ENCODE results near the gene BOC. TPM values are rescaled to one million over a fixed set of nuclear protein-coding genes. Genes with fewer than 3 reads are reported as not detected.

Gene BOC
- total and polyA plus RNA-seq, 2 of the 8 experiments (the other 6 are each of a cell fraction or from before 2014, with no cell fraction given) = 6.9 to 9.3 TPM

DNA sequence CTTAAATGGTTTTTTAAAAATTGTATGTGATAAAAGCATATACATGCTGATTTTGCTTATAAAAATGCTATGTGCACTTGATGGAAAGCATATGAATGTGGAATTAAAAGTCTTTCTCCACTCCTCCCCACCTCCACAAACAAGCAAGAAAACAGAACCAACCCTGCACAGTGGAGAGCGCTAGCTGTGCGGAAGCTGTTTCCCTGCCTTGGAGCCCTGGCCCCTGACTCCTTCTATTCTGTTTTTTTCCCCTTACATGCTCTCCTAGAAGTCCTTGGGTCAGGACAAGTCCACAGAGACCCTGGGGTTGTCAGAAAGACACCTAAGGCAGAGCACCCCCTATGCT lies 64.2 kb downstream of the BOC start (continued):
- TF ChIP-seq, protein P1, sequence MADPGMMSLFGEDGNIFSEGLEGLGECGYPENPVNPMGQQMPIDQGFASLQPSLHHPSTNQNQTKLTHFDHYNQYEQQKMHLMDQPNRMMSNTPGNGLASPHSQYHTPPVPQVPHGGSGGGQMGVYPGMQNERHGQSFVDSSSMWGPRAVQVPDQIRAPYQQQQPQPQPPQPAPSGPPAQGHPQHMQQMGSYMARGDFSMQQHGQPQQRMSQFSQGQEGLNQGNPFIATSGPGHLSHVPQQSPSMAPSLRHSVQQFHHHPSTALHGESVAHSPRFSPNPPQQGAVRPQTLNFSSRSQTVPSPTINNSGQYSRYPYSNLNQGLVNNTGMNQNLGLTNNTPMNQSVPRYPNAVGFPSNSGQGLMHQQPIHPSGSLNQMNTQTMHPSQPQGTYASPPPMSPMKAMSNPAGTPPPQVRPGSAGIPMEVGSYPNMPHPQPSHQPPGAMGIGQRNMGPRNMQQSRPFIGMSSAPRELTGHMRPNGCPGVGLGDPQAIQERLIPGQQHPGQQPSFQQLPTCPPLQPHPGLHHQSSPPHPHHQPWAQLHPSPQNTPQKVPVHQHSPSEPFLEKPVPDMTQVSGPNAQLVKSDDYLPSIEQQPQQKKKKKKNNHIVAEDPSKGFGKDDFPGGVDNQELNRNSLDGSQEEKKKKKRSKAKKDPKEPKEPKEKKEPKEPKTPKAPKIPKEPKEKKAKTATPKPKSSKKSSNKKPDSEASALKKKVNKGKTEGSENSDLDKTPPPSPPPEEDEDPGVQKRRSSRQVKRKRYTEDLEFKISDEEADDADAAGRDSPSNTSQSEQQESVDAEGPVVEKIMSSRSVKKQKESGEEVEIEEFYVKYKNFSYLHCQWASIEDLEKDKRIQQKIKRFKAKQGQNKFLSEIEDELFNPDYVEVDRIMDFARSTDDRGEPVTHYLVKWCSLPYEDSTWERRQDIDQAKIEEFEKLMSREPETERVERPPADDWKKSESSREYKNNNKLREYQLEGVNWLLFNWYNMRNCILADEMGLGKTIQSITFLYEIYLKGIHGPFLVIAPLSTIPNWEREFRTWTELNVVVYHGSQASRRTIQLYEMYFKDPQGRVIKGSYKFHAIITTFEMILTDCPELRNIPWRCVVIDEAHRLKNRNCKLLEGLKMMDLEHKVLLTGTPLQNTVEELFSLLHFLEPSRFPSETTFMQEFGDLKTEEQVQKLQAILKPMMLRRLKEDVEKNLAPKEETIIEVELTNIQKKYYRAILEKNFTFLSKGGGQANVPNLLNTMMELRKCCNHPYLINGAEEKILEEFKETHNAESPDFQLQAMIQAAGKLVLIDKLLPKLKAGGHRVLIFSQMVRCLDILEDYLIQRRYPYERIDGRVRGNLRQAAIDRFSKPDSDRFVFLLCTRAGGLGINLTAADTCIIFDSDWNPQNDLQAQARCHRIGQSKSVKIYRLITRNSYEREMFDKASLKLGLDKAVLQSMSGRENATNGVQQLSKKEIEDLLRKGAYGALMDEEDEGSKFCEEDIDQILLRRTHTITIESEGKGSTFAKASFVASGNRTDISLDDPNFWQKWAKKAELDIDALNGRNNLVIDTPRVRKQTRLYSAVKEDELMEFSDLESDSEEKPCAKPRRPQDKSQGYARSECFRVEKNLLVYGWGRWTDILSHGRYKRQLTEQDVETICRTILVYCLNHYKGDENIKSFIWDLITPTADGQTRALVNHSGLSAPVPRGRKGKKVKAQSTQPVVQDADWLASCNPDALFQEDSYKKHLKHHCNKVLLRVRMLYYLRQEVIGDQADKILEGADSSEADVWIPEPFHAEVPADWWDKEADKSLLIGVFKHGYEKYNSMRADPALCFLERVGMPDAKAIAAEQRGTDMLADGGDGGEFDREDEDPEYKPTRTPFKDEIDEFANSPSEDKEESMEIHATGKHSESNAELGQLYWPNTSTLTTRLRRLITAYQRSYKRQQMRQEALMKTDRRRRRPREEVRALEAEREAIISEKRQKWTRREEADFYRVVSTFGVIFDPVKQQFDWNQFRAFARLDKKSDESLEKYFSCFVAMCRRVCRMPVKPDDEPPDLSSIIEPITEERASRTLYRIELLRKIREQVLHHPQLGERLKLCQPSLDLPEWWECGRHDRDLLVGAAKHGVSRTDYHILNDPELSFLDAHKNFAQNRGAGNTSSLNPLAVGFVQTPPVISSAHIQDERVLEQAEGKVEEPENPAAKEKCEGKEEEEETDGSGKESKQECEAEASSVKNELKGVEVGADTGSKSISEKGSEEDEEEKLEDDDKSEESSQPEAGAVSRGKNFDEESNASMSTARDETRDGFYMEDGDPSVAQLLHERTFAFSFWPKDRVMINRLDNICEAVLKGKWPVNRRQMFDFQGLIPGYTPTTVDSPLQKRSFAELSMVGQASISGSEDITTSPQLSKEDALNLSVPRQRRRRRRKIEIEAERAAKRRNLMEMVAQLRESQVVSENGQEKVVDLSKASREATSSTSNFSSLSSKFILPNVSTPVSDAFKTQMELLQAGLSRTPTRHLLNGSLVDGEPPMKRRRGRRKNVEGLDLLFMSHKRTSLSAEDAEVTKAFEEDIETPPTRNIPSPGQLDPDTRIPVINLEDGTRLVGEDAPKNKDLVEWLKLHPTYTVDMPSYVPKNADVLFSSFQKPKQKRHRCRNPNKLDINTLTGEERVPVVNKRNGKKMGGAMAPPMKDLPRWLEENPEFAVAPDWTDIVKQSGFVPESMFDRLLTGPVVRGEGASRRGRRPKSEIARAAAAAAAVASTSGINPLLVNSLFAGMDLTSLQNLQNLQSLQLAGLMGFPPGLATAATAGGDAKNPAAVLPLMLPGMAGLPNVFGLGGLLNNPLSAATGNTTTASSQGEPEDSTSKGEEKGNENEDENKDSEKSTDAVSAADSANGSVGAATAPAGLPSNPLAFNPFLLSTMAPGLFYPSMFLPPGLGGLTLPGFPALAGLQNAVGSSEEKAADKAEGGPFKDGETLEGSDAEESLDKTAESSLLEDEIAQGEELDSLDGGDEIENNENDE (IDR thresholded peaks at IDR 0.05; ENCODE audit: insufficient replicate concordance, low read length) = no peak
- TF ChIP-seq BCL11A (IDR thresholded peaks at IDR 0.05; ENCODE audit: low read depth in 2 of 2, low read length in 2 of 2) (no peak), FOSL1 (IDR thresholded peaks at IDR 0.05; ENCODE audit: insufficient read depth, low read depth, low read length) (no peak)
